ENCODE data around the gene CREB3L2. TPM values are rescaled to one million over a fixed set of nuclear protein-coding genes. Genes with fewer than 3 reads are reported as not detected.

Gene CREB3L2
- total and polyA plus RNA-seq, 2 of the 8 experiments (the other 6 are each of a cell fraction or from before 2014, with no cell fraction given) = 14.4 to 48.3 TPM

- TF ChIP-seq CHD7 (IDR thresholded peaks at IDR 0.05; ENCODE audit: insufficient replicate concordance, low read length) (no peak), EP300 (IDR thresholded peaks at IDR 0.05; ENCODE audit: borderline replicate concordance in 1 of 2, low read depth in 2 of 2, low read length in 2 of 2) (no peak), MAFK (IDR thresholded peaks at IDR 0.05; ENCODE audit: low read depth, low read length) (no peak), CHD1 (IDR thresholded peaks at IDR 0.05; ENCODE audit: low read depth, low read length) (no peak), MAX (IDR thresholded peaks at IDR 0.05) (no peak)
Observed at GRCh38 chr7:137880432-137880831, 121.5 kb downstream of the CREB3L2 start (continued).
